SJCRH30 (cell line): ENCODE measurements around the gene EDC3. TPM values are rescaled to one million over a fixed set of nuclear protein-coding genes. Genes with fewer than 3 reads are reported as not detected.
"Not testable (repeated sequence)": the region's sequence is repeated elsewhere in the genome, so short reads cannot be mapped to it uniquely, and the experiment has no call there.

Experiments
- DNase-seq, 2 experiments: peaks; one replicate each; pipeline ENCODE4 v3.0.0-alpha.2; 2015 to 2020
- H3K27ac ChIP-seq: fragments of 250-450 bp; sonication (Bioruptor Pico); 2 replicates; pipeline ENCODE4 v1.5.1; 2020; ENCODE audit warnings: mild to moderate bottlenecking, moderate library complexity
- H3K27me3 ChIP-seq: fragments of 250-450 bp; sonication (Bioruptor Pico); 2 replicates; pipeline ENCODE4 v1.5.1; 2020; ENCODE audit warnings: mild to moderate bottlenecking, moderate library complexity
- H3K36me3 ChIP-seq: fragments of 250-450 bp; sonication (Bioruptor Pico); 2 replicates; pipeline ENCODE4 v1.5.1; 2020; ENCODE audit warnings: mild to moderate bottlenecking, moderate library complexity
- H3K4me1 ChIP-seq: fragments of 250-450 bp; sonication (Bioruptor Pico); 2 replicates; pipeline ENCODE4 v1.5.1; 2020; ENCODE audit warnings: mild to moderate bottlenecking, moderate library complexity
- H3K4me3 ChIP-seq: fragments of 250-450 bp; sonication (Bioruptor Pico); 2 replicates; pipeline ENCODE4 v1.5.1; 2020; ENCODE audit warnings: mild to moderate bottlenecking, moderate library complexity
- H3K9me3 ChIP-seq: fragments of 250-450 bp; sonication (Bioruptor Pico); replicated peaks from 2 replicates; pipeline ENCODE4 v1.5.1; 2020; ENCODE audit warnings: mild to moderate bottlenecking, moderate library complexity
- total RNA-seq: library from RNA; depleted of rRNA; stranded (reverse); fragments of >200 nt; shearing (Covaris generic); gene quantifications from 2 replicates; pipeline ENCODE4 v1.2.3, GENCODE V29; 2014

EDC3 gene
- total RNA-seq, 1 experiment from 2014 or later: 21.6 TPM

GRCh38 chr15:74604983-74605794 lies 90.6 kb downstream of the EDC3 start:
- Histone ChIP-seq H3K27ac (no peak overlapping the region), H3K27me3 (no peaks in the 10 kb centered on the region), H3K36me3 (no peaks in the 10 kb centered on the region), H3K4me1 (peaks cover under 1% of the 10 kb centered on the region; the same call in 1 of the 2 replicates), H3K9me3 (no peaks in the 10 kb centered on the region), H3K4me3 (no peak overlapping the region)
- no peak for DNase-seq

GRCh38 chr15:74603789-74604705 lies 91.8 kb downstream of the EDC3 start:
- H3K9me3 ChIP-seq: no peaks in the 10 kb centered on the region
- H3K4me1 ChIP-seq: no peaks in the 10 kb centered on the region
- no peaks in the 10 kb centered on the region for H3K36me3 ChIP-seq
- H3K27me3 ChIP-seq: no peaks in the 10 kb centered on the region
- no peak for DNase-seq
- no peak overlapping the region for H3K27ac ChIP-seq
- no peak overlapping the region for H3K4me3 ChIP-seq

- no peaks in the 10 kb centered on the region for H3K9me3 ChIP-seq
- H3K27ac ChIP-seq: no peak overlapping the region
- no peaks in the 10 kb centered on the region for H3K36me3 ChIP-seq
- no peaks in the 10 kb centered on the region for H3K27me3 ChIP-seq
- H3K4me3 ChIP-seq: no peak overlapping the region
- no peak for DNase-seq
- no peaks in the 10 kb centered on the region for H3K4me1 ChIP-seq
Measured at GRCh38 chr15:74603026-74603788, 92.6 kb downstream of the EDC3 start.

- Histone ChIP-seq H3K36me3 (no peaks in the 10 kb centered on the region), H3K4me1 (no peaks in the 10 kb centered on the region), H3K9me3 (no peaks in the 10 kb centered on the region), H3K27me3 (no peaks in the 10 kb centered on the region), H3K27ac (no peak overlapping the region), H3K4me3 (no peak overlapping the region)
- DNase-seq: no peak
Measured at GRCh38 chr15:74599156-74599555, 96.7 kb downstream of the EDC3 start.

GRCh38 chr15:74598126-74598842 lies 97.5 kb downstream of the EDC3 start:
- H3K9me3 ChIP-seq: no peaks in the 10 kb centered on the region
- H3K27me3 ChIP-seq: no peaks in the 10 kb centered on the region
- H3K36me3 ChIP-seq: no peaks in the 10 kb centered on the region; the same call in 1 of the 2 replicates
- H3K27ac ChIP-seq: peak overlapping the region; percentile 38
- no peaks in the 10 kb centered on the region for H3K4me1 ChIP-seq
- peak overlapping the region; percentile 52 for H3K4me3 ChIP-seq
- DNase-seq: peak; percentile 78 to 82

- DNase-seq, H3K4me1 ChIP-seq, H3K27ac ChIP-seq, H3K27me3 ChIP-seq, H3K36me3 ChIP-seq, H3K9me3 ChIP-seq, H3K4me3 ChIP-seq: not testable (repeated sequence)
Measured at GRCh38 chr15:74597146-74597705, 98.6 kb downstream of the EDC3 start.

GRCh38 chr15:74596736-74597135 lies 99.1 kb downstream of the EDC3 start:
- not testable (repeated sequence) for H3K27ac ChIP-seq, DNase-seq, H3K4me1 ChIP-seq, H3K27me3 ChIP-seq, H3K9me3 ChIP-seq, H3K36me3 ChIP-seq, H3K4me3 ChIP-seq

- Histone ChIP-seq H3K36me3 (peaks cover 5% of the 10 kb centered on the region), H3K4me1 (no peaks in the 10 kb centered on the region), H3K27me3 (no peaks in the 10 kb centered on the region), H3K4me3 (no peak overlapping the region), H3K27ac (no peak overlapping the region), H3K9me3 (no peaks in the 10 kb centered on the region)
- no peak for DNase-seq
Measured at GRCh38 chr15:74595271-74595670, 100.6 kb downstream of the EDC3 start.

- DNase-seq: no peak
- no peak overlapping the region for H3K27ac ChIP-seq
- H3K4me1 ChIP-seq: no peaks in the 10 kb centered on the region
- H3K4me3 ChIP-seq: no peak overlapping the region
- no peaks in the 10 kb centered on the region for H3K27me3 ChIP-seq
- no peaks in the 10 kb centered on the region for H3K9me3 ChIP-seq
- peaks cover 5% of the 10 kb centered on the region for H3K36me3 ChIP-seq
Measured at GRCh38 chr15:74594455-74594854, 101.4 kb downstream of the EDC3 start.

GRCh38 chr15:74593122-74593521 lies 102.7 kb downstream of the EDC3 start:
- H3K27me3 ChIP-seq: no peaks in the 10 kb centered on the region
- H3K4me3 ChIP-seq: no peak overlapping the region
- no peak for DNase-seq
- no peaks in the 10 kb centered on the region for H3K9me3 ChIP-seq
- H3K27ac ChIP-seq: no peak overlapping the region
- H3K36me3 ChIP-seq: peaks cover 5% of the 10 kb centered on the region
- no peaks in the 10 kb centered on the region for H3K4me1 ChIP-seq

GRCh38 chr15:74592222-74592621 lies 103.6 kb downstream of the EDC3 start:
- Histone ChIP-seq H3K27ac (no peak overlapping the region), H3K27me3 (no peaks in the 10 kb centered on the region), H3K9me3 (no peaks in the 10 kb centered on the region), H3K4me1 (no peaks in the 10 kb centered on the region), H3K4me3 (no peak overlapping the region), H3K36me3 (peaks cover 5% of the 10 kb centered on the region)
- no peak for DNase-seq

GRCh38 chr15:74589826-74590225 lies 106.0 kb downstream of the EDC3 start:
- no peak for DNase-seq
- Histone ChIP-seq H3K4me3 (no peak overlapping the region), H3K36me3 (peaks cover 5% of the 10 kb centered on the region), H3K4me1 (peaks cover 3% of the 10 kb centered on the region; the same call in 1 of the 2 replicates), H3K9me3 (no peaks in the 10 kb centered on the region), H3K27me3 (no peaks in the 10 kb centered on the region), H3K27ac (no peak overlapping the region)

GRCh38 chr15:74585857-74586256 lies 110.0 kb downstream of the EDC3 start:
- DNase-seq: no peak
- H3K9me3 ChIP-seq: no peaks in the 10 kb centered on the region
- peaks cover 4% of the 10 kb centered on the region; the same call in 1 of the 2 replicates for H3K4me1 ChIP-seq

GRCh38 chr15:74585191-74585590 lies 110.6 kb downstream of the EDC3 start:
- H3K9me3 ChIP-seq: no peaks in the 10 kb centered on the region

More at GRCh38 chr15:74585857-74586256, 110.0 kb downstream of the EDC3 start:
- Histone ChIP-seq H3K4me3 (no peak overlapping the region), H3K27me3 (no peaks in the 10 kb centered on the region), H3K27ac (no peak overlapping the region), H3K36me3 (peaks cover 5% of the 10 kb centered on the region; the same call in 1 of the 2 replicates)

More at GRCh38 chr15:74585191-74585590, 110.6 kb downstream of the EDC3 start:
- no peak overlapping the region for H3K27ac ChIP-seq
- peaks cover 4% of the 10 kb centered on the region; the same call in 1 of the 2 replicates for H3K4me1 ChIP-seq
- no peaks in the 10 kb centered on the region; the same call in 1 of the 2 replicates for H3K36me3 ChIP-seq
- no peak overlapping the region for H3K4me3 ChIP-seq
- no peaks in the 10 kb centered on the region for H3K27me3 ChIP-seq
- DNase-seq: no peak
